Transverse colon (tissue), 3 donors: ENCODE measurements around the gene AGBL4.

ENCODE experiments used
- POLR2A ChIP-seq: fragments of 450-650 bp; IDR thresholded peaks from one replicate; pipeline ENCODE4 v1.6.1; 2016; ENCODE audit warnings: antibody characterized with exemption, mild to moderate bottlenecking, moderate library complexity
- TF ChIP-seq, protein P1 (sequence below), 5 experiments: fragments of 200-600 bp in 3 of 5; fragments of 450-650 bp in 2 of 5; sonication (generic) in 3 of 5; IDR thresholded peaks; 1 replicate in 2 of 5; 2 replicates in 3 of 5; pipeline ENCODE4 v1.5.1; 2016 to 2017; ENCODE audit warnings: antibody characterized with exemption in 5 of 5, inconsistent platforms in 3 of 5, mild to moderate bottlenecking in 2 of 5, moderate library complexity in 1 of 5

DNA sequence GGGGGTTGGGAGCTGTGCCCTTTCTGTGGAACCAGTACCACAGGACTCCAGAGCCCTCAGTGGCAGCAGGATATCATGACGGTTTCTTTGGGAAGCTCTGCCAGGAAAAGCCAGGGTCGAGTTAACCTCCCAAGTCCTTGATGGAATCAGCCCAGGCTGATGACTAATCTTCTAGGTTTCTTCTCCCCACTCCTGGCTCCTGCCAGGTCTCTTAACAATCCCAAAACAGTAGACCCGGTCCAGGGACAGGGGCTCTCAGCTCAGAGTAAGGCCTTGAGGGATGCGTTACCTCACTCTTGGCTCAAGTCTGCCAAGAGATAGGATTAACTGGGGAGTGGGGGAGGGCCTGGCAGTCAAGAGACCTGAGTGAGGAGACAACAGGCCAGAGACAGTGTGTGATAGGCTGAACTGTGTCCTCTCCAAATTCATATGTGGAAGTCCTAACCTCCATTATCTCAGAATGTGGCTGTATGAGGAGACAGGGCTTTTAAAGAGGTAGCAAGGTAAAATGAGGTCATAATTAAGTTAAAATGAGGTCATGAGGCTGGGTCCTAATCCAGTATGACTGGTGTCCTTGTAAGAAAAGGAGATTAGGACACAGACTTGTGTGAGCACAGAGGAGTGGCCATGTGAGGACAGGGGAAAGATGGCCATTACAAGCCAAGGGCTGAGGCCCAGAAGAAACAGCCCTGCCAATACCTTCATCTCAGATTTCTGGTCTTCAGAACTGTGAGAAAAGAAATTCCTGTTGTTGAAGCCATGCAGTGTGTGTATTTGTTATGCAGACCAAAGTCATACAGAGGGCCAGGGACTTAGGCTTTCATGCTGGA lies 1342.1 kb downstream of the AGBL4 start:
- TF ChIP-seq, protein P1, sequence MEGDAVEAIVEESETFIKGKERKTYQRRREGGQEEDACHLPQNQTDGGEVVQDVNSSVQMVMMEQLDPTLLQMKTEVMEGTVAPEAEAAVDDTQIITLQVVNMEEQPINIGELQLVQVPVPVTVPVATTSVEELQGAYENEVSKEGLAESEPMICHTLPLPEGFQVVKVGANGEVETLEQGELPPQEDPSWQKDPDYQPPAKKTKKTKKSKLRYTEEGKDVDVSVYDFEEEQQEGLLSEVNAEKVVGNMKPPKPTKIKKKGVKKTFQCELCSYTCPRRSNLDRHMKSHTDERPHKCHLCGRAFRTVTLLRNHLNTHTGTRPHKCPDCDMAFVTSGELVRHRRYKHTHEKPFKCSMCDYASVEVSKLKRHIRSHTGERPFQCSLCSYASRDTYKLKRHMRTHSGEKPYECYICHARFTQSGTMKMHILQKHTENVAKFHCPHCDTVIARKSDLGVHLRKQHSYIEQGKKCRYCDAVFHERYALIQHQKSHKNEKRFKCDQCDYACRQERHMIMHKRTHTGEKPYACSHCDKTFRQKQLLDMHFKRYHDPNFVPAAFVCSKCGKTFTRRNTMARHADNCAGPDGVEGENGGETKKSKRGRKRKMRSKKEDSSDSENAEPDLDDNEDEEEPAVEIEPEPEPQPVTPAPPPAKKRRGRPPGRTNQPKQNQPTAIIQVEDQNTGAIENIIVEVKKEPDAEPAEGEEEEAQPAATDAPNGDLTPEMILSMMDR (IDR thresholded peaks at IDR 0.05): no peak
- TF ChIP-seq POLR2A: no peak
